Caco-2 (cell line): Measurements from ENCODE around the gene F12. TPM values are rescaled to one million over a fixed set of nuclear protein-coding genes. Genes with fewer than 3 reads are reported as not detected.

Source experiments
- BruUV-seq: library from RNA; stranded (reverse); fragments of 400-500 nt; replicated peaks from 2 replicates; lab custom pipeline; 2021; lab: Mats Ljungman, UMichigan
- CTCF ChIA-PET: fragments of 300-600 bp; sonication (Branson Sonifier 250); formaldehyde crosslinking; loops from one replicate; lab custom pipeline; 2022; ENCODE audit warnings: antibody characterized with exemption; lab: Charles Lee
- POLR2A ChIA-PET: fragments of 300-600 bp; sonication (Branson Sonifier 250); formaldehyde crosslinking; loops from one replicate; lab custom pipeline; 2022; ENCODE audit warnings: antibody characterized with exemption; lab: Charles Lee
- DNase-seq, 2 experiments: peaks; one replicate each; pipeline versions ENCODE4 v3.0.0 to v3.0.0-alpha.2; 2020 to 2022
- H3K27me3 ChIP-seq: replicated peaks from 2 replicates; pipeline ENCODE4 v1.6.0; 2011; ENCODE audit warnings: low read length; ENCODE audit not compliant: control insufficient read depth, insufficient read depth
- H3K36me3 ChIP-seq: 2 replicates; pipeline ENCODE4 v1.5.1; 2011; ENCODE audit warnings: low read length; ENCODE audit not compliant: control insufficient read depth, insufficient read depth
- H3K4me1 ChIP-seq: fragments of 250-450 bp; sonication (Bioruptor Pico); 2 replicates; pipeline ENCODE4 v1.5.1; 2020; ENCODE audit warnings: mild to moderate bottlenecking
- H3K4me3 ChIP-seq: 2 replicates; pipeline ENCODE4 v1.5.1; 2011; ENCODE audit warnings: low read depth, mild to moderate bottlenecking, control low read depth, low read length
- H3K9me3 ChIP-seq: fragments of 250-450 bp; sonication (Bioruptor Pico); 2 replicates; pipeline ENCODE4 v1.5.1; 2020; ENCODE audit warnings: mild to moderate bottlenecking, moderate library complexity
- H3K27ac Mint-ChIP-seq: one replicate; pipeline ENCODE4 v1.8.0; 2022; ENCODE audit warnings: mixed read lengths; ENCODE audit not compliant: unreplicated experiment
- H3K27me3 Mint-ChIP-seq: one replicate; pipeline ENCODE4 v1.8.0; 2022; ENCODE audit warnings: mixed read lengths; ENCODE audit not compliant: insufficient read depth, unreplicated experiment
- H3K36me3 Mint-ChIP-seq: one replicate; pipeline ENCODE4 v1.8.0; 2022; ENCODE audit warnings: mild to moderate bottlenecking, mixed read lengths; ENCODE audit not compliant: insufficient read depth, unreplicated experiment
- H3K4me1 Mint-ChIP-seq: one replicate; pipeline ENCODE4 v1.8.0; 2022; ENCODE audit warnings: low read depth, mixed read lengths; ENCODE audit not compliant: unreplicated experiment
- H3K4me3 Mint-ChIP-seq: one replicate; pipeline ENCODE4 v1.8.0; 2022; ENCODE audit warnings: mild to moderate bottlenecking, moderate library complexity, mixed read lengths; ENCODE audit not compliant: unreplicated experiment
- H3K9me3 Mint-ChIP-seq: one replicate; pipeline ENCODE4 v1.8.0; 2022; ENCODE audit warnings: mixed read lengths; ENCODE audit not compliant: unreplicated experiment
- CTCF ChIP-seq, 2 experiments: fragments of 200-600 bp in 1 of 2; IDR thresholded peaks; 1 replicate in 1 of 2; 2 replicates in 1 of 2; pipeline versions ENCODE4 v1.5.1 to v1.8.0; 2011 to 2022; ENCODE audit warnings: antibody characterized with exemption in 1 of 2, control low read depth in 1 of 2, inconsistent platforms in 1 of 2, low read depth in 1 of 2, low read length in 1 of 2, mild to moderate bottlenecking in 1 of 2, moderate library complexity in 1 of 2; ENCODE audit not compliant: insufficient read depth in 1 of 2, severe bottlenecking in 1 of 2, unreplicated experiment in 1 of 2
- intact Hi-C: fragments of 100-400 bp; cut with micrococcal nuclease; formaldehyde crosslinking; loops from one replicate; pipeline ENCODE4 v1.10.0; 2022; ENCODE audit not compliant: unreplicated experiment
- total RNA-seq: library from RNA; stranded (reverse); gene quantifications from 2 replicates; pipeline ENCODE4 v1.2.3, GENCODE V29; 2022

F12 gene
- total RNA-seq, 1 experiment from 2014 or later, result 13.3 TPM

- BruUV-seq, result no TSS peak
- Mint-ChIP-seq H3K4me1 (peaks cover 16% of the 10 kb centered on the region), H3K9me3 (no peaks in the 10 kb centered on the region), H3K27me3 (no peaks in the 10 kb centered on the region), H3K27ac (no peak overlapping the region), H3K4me3 (no peak overlapping the region), H3K36me3 (peaks cover 12% of the 10 kb centered on the region)
- no peak overlapping the region for H3K4me3 ChIP-seq
- peaks cover 22% of the 10 kb centered on the region for H3K4me1 ChIP-seq
- no peaks in the 10 kb centered on the region for H3K27me3 ChIP-seq
- ChIA-PET POLR2A (no interaction called here), CTCF (interaction anchor here (0.6 to 0.7 kb wide), 2 partner anchors 16 to 31 kb away, joined by 3 to 4 read pairs; no protein-coding TSS in a partner anchor)
- DNase-seq, result no peak
- H3K36me3 ChIP-seq, result no peaks in the 10 kb centered on the region
- intact Hi-C loops, result no loop called here
- TF ChIP-seq CTCF (IDR thresholded peaks at IDR 0.05; ENCODE audit: insufficient read depth in 1 of 2, low read depth in 1 of 2, low read length in 1 of 2, severe bottlenecking in 1 of 2, unreplicated experiment in 1 of 2), result no peak
- no peaks in the 10 kb centered on the region for H3K9me3 ChIP-seq
Observed at GRCh38 chr5:177386542-177386941, 22.8 kb downstream of the F12 start.

- H3K27ac Mint-ChIP-seq, result no peak overlapping the region
- peaks cover 6% of the 10 kb centered on the region for H3K36me3 Mint-ChIP-seq
- Histone ChIP-seq H3K4me3 (no peak overlapping the region), H3K27me3 (no peaks in the 10 kb centered on the region), H3K9me3 (no peaks in the 10 kb centered on the region), H3K36me3 (no peaks in the 10 kb centered on the region), H3K4me1 (peaks cover 25% of the 10 kb centered on the region)
- ChIA-PET CTCF (interaction anchor here (0.6 to 1.5 kb wide), 3 partner anchors 15 to 32 kb away, joined by 3 to 4 read pairs (median 3); no protein-coding TSS in a partner anchor), POLR2A (no interaction called here)
- no peak for TF ChIP-seq CTCF (IDR thresholded peaks at IDR 0.05; ENCODE audit: insufficient read depth in 1 of 2, low read depth in 1 of 2, low read length in 1 of 2, severe bottlenecking in 1 of 2, unreplicated experiment in 1 of 2)
- no peak overlapping the region for H3K4me3 Mint-ChIP-seq
- no peak for DNase-seq
- intact Hi-C loops, result no loop called here
- no peaks in the 10 kb centered on the region for H3K27me3 Mint-ChIP-seq
- peaks cover 22% of the 10 kb centered on the region for H3K4me1 Mint-ChIP-seq
- BruUV-seq, result no TSS peak
- H3K9me3 Mint-ChIP-seq, result no peaks in the 10 kb centered on the region
Observed at GRCh38 chr5:177385720-177386119, 23.6 kb downstream of the F12 start.

GRCh38 chr5:177384134-177384533 is 25.2 kb downstream of the F12 start, which contains the start of gene SLC34A1:
TSS of gene SLC34A1 (plus strand) at chr5:177384434. CDS start at chr5:177385742, 1,308 bp downstream.
- DNase-seq, result no peak
- ChIA-PET CTCF (interaction anchor here (1.5 to 2.1 kb wide), 2 partner anchors 13 to 73 kb away, joined by 4 read pairs; no protein-coding TSS in a partner anchor), POLR2A (no interaction called here)
- H3K4me1 ChIP-seq, result peaks cover 25% of the 10 kb centered on the region
- Mint-ChIP-seq H3K36me3 (no peaks in the 10 kb centered on the region), H3K4me1 (peaks cover 21% of the 10 kb centered on the region), H3K9me3 (no peaks in the 10 kb centered on the region), H3K27me3 (no peaks in the 10 kb centered on the region), H3K4me3 (no peak within 1 kb of the TSS), H3K27ac (no peak within 1 kb of the TSS)
- no peaks in the 10 kb centered on the region for H3K36me3 ChIP-seq
- no peaks in the 10 kb centered on the region for H3K27me3 ChIP-seq
- no peak within 1 kb of the TSS for H3K4me3 ChIP-seq
- BruUV-seq, result no TSS peak
- no peaks in the 10 kb centered on the region for H3K9me3 ChIP-seq
- intact Hi-C loops, result no loop called here
- no peak for TF ChIP-seq CTCF (IDR thresholded peaks at IDR 0.05; ENCODE audit: insufficient read depth in 1 of 2, low read depth in 1 of 2, low read length in 1 of 2, severe bottlenecking in 1 of 2, unreplicated experiment in 1 of 2)
